Esophagus muscularis mucosa (tissue), 3 donors: ENCODE results near the gene MSANTD1.

ENCODE experiments used
- CTCF ChIP-seq, 3 experiments: fragments of 200-600 bp in 2 of 3; fragments of 450-650 bp in 1 of 3; sonication (generic) in 2 of 3; IDR thresholded peaks; one replicate each; pipeline ENCODE4 v1.5.1; 2017 to 2019; ENCODE audit warnings: antibody characterized with exemption in 3 of 3, mild to moderate bottlenecking in 2 of 3, moderate library complexity in 1 of 3
- POLR2AphosphoS5 ChIP-seq, 2 donors: sonication (generic); formaldehyde crosslinking; IDR thresholded peaks; one replicate each; pipeline ENCODE4 v1.6.1; 2017; ENCODE audit warnings: antibody characterized with exemption in 2 of 2

- TF ChIP-seq POLR2AphosphoS5 (IDR thresholded peaks at IDR 0.05) (no peak), CTCF (IDR thresholded peaks at IDR 0.05) (no peak)
These were observed 39.7 kb downstream of the MSANTD1 start for GRCh38 chr4:3288571-3289094.
